Mucosa of stomach (tissue), 1 donor: Measurements from ENCODE around the gene PTCD2.
"Not testable (repeated sequence)": the region's sequence is repeated elsewhere in the genome, so short reads cannot be mapped to it uniquely, and the experiment has no call there.

ENCODE experiments used
- H3K27me3 ChIP-seq: one replicate; pipeline ENCODE4 v1.7.0; 2013; ENCODE audit warnings: mild to moderate bottlenecking, low read length; ENCODE audit not compliant: control insufficient read depth, insufficient read depth
- H3K36me3 ChIP-seq: one replicate; pipeline ENCODE4 v1.7.0; 2013; ENCODE audit warnings: low read length; ENCODE audit not compliant: control insufficient read depth, insufficient read depth
- H3K4me1 ChIP-seq: one replicate; pipeline ENCODE4 v1.7.0; 2013; ENCODE audit warnings: mild to moderate bottlenecking, low read length; ENCODE audit not compliant: control insufficient read depth, insufficient read depth
- H3K4me3 ChIP-seq: one replicate; pipeline ENCODE4 v1.7.0; 2013; ENCODE audit warnings: low read length
- H3K9ac ChIP-seq: one replicate; pipeline ENCODE4 v1.7.0; 2013; ENCODE audit warnings: mild to moderate bottlenecking, low read length, moderate library complexity
- H3K9me3 ChIP-seq: one replicate; pipeline ENCODE4 v1.7.0; 2013; ENCODE audit warnings: mild to moderate bottlenecking, low read length, moderate library complexity; ENCODE audit not compliant: control insufficient read depth
- donor health status: Pancreatic carcinoma.

PTCD2 gene

DNA sequence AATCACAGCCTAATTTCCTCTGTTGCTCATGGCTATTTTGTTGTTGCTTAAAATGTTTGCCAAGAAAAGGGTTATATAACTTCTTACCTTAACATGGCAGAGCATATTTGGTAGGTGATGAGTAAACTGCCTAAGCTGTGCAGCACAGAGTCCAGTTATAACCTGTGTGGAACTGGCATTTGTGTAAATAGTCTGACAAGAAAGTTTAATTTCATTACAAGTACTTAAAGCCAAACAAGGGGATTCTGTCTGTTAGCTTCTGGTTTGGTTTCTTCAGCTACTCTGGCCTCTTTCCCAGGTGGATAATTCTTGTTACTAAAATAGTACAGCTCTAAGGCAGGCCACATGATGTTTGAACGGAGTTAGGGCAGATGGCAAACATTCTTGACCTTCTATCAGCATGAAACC is 72.2 kb downstream of the PTCD2 start:
- no peaks in the 10 kb centered on the region for H3K4me1 ChIP-seq
- no peak overlapping the region for H3K9ac ChIP-seq
- no peaks in the 10 kb centered on the region for H3K27me3 ChIP-seq
- H3K4me3 ChIP-seq: no peak overlapping the region
- H3K36me3 ChIP-seq: no peaks in the 10 kb centered on the region
- no peaks in the 10 kb centered on the region for H3K9me3 ChIP-seq

GRCh38 chr5:72393052-72393451 is 72.9 kb downstream of the PTCD2 start:
- no peaks in the 10 kb centered on the region for H3K4me1 ChIP-seq
- no peak overlapping the region for H3K9ac ChIP-seq
- H3K27me3 ChIP-seq: no peaks in the 10 kb centered on the region
- H3K4me3 ChIP-seq: no peak overlapping the region
- H3K9me3 ChIP-seq: no peaks in the 10 kb centered on the region
- no peaks in the 10 kb centered on the region for H3K36me3 ChIP-seq

DNA sequence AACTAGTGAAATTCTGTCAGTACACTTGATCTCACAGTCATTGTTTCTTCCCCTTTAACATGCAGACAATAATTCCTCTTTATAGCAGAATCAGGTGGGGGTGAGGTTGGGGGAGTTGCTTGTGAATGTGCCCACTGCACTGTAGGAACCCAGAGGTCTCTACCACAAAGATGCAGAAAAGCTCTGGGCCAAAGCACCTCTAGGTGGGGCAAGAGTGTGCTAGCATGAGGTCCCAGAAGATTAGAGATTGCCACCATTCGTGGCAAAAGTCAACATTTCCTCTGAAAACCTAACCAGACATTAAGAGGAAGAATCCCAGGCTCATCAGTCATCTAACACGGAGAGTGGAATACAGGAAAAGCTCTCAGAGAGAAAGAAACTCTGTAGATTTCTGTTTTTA is 74.5 kb downstream of the PTCD2 start:
- Histone ChIP-seq H3K9me3 (no peaks in the 10 kb centered on the region), H3K9ac (no peak overlapping the region), H3K4me1 (no peaks in the 10 kb centered on the region), H3K36me3 (no peaks in the 10 kb centered on the region), H3K27me3 (no peaks in the 10 kb centered on the region), H3K4me3 (no peak overlapping the region)

GRCh38 chr5:72397836-72398235 is 77.7 kb downstream of the PTCD2 start:
- H3K9me3 ChIP-seq: peaks cover 8% of the 10 kb centered on the region
- no peak overlapping the region for H3K9ac ChIP-seq
- H3K4me3 ChIP-seq: no peak overlapping the region
- no peaks in the 10 kb centered on the region for H3K4me1 ChIP-seq
- no peaks in the 10 kb centered on the region for H3K36me3 ChIP-seq
- no peaks in the 10 kb centered on the region for H3K27me3 ChIP-seq

- Histone ChIP-seq H3K4me1 (no peaks in the 10 kb centered on the region), H3K27me3 (no peaks in the 10 kb centered on the region), H3K9ac (no peak overlapping the region), H3K36me3 (no peaks in the 10 kb centered on the region), H3K4me3 (no peak overlapping the region), H3K9me3 (peaks cover 8% of the 10 kb centered on the region)
Observed at GRCh38 chr5:72400950-72401349, 80.8 kb downstream of the PTCD2 start.

DNA sequence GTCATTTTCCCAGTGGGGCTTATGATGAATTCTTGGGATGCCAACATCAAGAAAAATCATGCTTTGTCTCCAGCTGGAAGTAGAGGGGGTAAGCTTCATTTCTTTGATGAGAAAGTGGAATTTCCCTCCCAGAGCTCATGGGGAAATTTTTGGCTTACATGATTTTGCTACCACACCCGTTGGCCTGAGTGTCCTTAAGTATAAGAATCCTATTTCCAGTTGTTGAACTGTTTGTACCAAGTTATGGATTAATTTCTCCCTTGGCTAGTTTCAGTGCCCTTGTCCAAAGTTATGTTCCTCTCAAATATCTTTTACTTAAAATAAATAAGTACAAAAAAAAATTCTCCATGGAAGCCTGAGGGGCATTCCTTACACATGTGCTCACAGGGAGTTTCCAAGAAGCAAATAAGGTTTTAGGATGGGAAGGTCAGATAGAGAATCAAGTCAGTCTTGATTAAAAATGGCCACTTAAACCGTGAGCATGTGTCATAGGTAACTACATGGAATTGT is 82.3 kb downstream of the PTCD2 start:
- Histone ChIP-seq H3K27me3 (no peaks in the 10 kb centered on the region), H3K9me3 (peaks cover 8% of the 10 kb centered on the region), H3K36me3 (no peaks in the 10 kb centered on the region), H3K9ac (no peak overlapping the region), H3K4me1 (no peaks in the 10 kb centered on the region), H3K4me3 (no peak overlapping the region)

DNA sequence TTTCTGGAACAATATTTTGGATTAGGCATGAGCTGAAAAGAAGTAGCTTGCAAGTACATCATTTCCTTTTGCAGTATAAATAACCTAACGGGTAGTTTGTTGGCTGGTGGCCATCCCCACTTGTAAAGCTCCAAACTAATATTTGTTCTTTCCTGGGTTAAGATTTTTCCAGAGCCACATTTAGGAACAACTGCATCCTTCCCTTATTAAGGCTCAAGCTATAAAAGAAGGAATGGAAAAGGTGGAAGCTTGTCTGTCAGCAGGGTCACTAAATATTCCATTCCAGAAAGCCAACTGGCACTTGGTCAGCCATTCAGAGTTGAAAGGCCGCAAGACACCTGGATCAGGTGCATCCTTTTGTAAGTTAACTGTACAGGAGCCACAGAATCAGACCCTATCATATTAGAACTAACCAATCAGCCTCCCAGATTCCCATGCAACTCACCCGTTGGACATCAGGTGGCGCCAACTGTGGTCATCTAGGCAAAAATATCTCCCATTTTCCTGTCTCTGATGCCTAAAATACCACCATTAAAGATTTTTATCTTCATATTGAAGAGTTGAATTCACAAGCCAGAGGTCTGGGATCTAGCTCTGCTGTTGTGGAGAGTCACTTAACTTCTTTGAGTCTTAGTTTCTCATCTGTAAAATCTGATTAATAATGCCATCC is 82.9 kb downstream of the PTCD2 start:
- Histone ChIP-seq H3K9me3 (peaks cover 8% of the 10 kb centered on the region), H3K4me1 (no peaks in the 10 kb centered on the region), H3K36me3 (no peaks in the 10 kb centered on the region), H3K4me3 (no peak overlapping the region), H3K9ac (no peak overlapping the region), H3K27me3 (no peaks in the 10 kb centered on the region)

- H3K9me3 ChIP-seq, H3K9ac ChIP-seq, H3K4me1 ChIP-seq, H3K4me3 ChIP-seq, H3K36me3 ChIP-seq, H3K27me3 ChIP-seq: not testable (repeated sequence)
Observed at GRCh38 chr5:72404771-72405170, 84.6 kb downstream of the PTCD2 start.

DNA sequence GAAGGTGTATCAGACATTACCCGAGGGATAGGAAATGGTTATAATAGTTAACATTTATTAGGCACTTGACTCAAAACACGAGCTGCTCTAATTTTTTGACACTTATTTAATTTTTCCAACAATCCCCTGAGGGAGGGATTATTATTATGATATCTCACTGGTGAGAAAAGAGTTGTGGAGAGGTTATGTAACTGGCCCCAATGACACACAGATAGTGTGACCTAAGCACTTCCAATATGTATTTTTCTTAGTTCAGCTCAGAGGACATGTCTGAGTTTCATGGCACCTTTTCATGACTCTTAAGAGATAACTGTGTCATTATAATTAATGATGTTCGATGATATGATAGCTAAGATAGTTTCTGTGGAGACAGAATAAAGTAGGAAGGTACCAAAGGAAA is 86.9 kb downstream of the PTCD2 start:
- no peaks in the 10 kb centered on the region for H3K27me3 ChIP-seq
- H3K36me3 ChIP-seq: no peaks in the 10 kb centered on the region
- no peaks in the 10 kb centered on the region for H3K9me3 ChIP-seq
- no peaks in the 10 kb centered on the region for H3K4me1 ChIP-seq
- H3K9ac ChIP-seq: no peak overlapping the region
- no peak overlapping the region for H3K4me3 ChIP-seq

- H3K36me3 ChIP-seq: no peaks in the 10 kb centered on the region
- H3K9me3 ChIP-seq: no peaks in the 10 kb centered on the region
- no peak overlapping the region for H3K9ac ChIP-seq
- H3K4me3 ChIP-seq: no peak overlapping the region
- H3K27me3 ChIP-seq: no peaks in the 10 kb centered on the region
- no peaks in the 10 kb centered on the region for H3K4me1 ChIP-seq
Observed at GRCh38 chr5:72407541-72407940, 87.4 kb downstream of the PTCD2 start.

DNA sequence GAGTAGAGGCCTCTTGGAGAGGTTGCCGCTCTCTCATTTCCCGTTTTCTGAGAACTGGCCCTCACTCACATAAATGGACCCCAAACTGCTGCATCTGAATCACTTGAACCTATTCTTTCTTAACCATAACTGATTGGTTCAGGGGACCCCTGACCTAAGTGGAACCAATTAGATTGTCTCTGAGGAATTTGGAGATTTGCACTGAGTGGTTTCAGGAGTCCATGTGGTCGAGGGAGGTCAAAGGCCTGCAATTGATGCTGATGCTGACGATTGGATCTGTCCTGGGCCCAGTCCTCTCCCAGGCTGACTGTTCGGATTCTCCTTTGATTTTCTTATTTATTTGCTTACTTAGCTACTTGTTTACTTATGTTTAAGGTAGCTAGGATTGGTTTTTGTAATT is 88.0 kb downstream of the PTCD2 start:
- H3K9me3 ChIP-seq: no peaks in the 10 kb centered on the region
- H3K4me1 ChIP-seq: no peaks in the 10 kb centered on the region
- H3K4me3 ChIP-seq: no peak overlapping the region
- no peak overlapping the region for H3K9ac ChIP-seq
- no peaks in the 10 kb centered on the region for H3K36me3 ChIP-seq
- no peaks in the 10 kb centered on the region for H3K27me3 ChIP-seq

- H3K4me1 ChIP-seq: no peaks in the 10 kb centered on the region
- no peak overlapping the region for H3K9ac ChIP-seq
- H3K36me3 ChIP-seq: no peaks in the 10 kb centered on the region
- H3K9me3 ChIP-seq: no peaks in the 10 kb centered on the region
- no peaks in the 10 kb centered on the region for H3K27me3 ChIP-seq
- H3K4me3 ChIP-seq: no peak overlapping the region
Observed at GRCh38 chr5:72408603-72409002, 88.4 kb downstream of the PTCD2 start.
